Measurements from ENCODE around the gene LRWD1. TPM values are rescaled to one million over a fixed set of nuclear protein-coding genes. Genes with fewer than 3 reads are reported as not detected.
"Not testable (repeated sequence)": the region's sequence is repeated elsewhere in the genome, so short reads cannot be mapped to it uniquely, and the experiment has no call there.

Gene LRWD1
- total and polyA plus RNA-seq, 9 donors = 3.4 to 26.2 (median 13.6) TPM

GRCh38 chr7:102479982-102480637 is 15.3 kb downstream of the LRWD1 start:
- 2 to 6% (median 6%) methylated on average over 6 to 8 of the region's 11 CpGs for WGBS, 3 donors
- H3K4me3 ChIP-seq; H3K27ac ChIP-seq; H3K36me3 ChIP-seq; H3K9me3 ChIP-seq; H3K27me3 ChIP-seq; H3K4me1 ChIP-seq (ENCODE audit: insufficient read depth); intact Hi-C loops (cut with DNase I): not testable (repeated sequence)
- peak; percentile 21 to 69 (median 50) for DNase-seq
- TF ChIP-seq, protein P1, sequence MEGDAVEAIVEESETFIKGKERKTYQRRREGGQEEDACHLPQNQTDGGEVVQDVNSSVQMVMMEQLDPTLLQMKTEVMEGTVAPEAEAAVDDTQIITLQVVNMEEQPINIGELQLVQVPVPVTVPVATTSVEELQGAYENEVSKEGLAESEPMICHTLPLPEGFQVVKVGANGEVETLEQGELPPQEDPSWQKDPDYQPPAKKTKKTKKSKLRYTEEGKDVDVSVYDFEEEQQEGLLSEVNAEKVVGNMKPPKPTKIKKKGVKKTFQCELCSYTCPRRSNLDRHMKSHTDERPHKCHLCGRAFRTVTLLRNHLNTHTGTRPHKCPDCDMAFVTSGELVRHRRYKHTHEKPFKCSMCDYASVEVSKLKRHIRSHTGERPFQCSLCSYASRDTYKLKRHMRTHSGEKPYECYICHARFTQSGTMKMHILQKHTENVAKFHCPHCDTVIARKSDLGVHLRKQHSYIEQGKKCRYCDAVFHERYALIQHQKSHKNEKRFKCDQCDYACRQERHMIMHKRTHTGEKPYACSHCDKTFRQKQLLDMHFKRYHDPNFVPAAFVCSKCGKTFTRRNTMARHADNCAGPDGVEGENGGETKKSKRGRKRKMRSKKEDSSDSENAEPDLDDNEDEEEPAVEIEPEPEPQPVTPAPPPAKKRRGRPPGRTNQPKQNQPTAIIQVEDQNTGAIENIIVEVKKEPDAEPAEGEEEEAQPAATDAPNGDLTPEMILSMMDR (IDR thresholded peaks at IDR 0.05) = peak in 2 of 3 donors; percentile 37 to 45

- H3K36me3 ChIP-seq; H3K27ac ChIP-seq; intact Hi-C loops (cut with DNase I); H3K4me3 ChIP-seq; H3K9me3 ChIP-seq; H3K27me3 ChIP-seq; H3K4me1 ChIP-seq (ENCODE audit: insufficient read depth): not testable (repeated sequence)
- WGBS, 3 donors = no CpG with 5 or more reads among the region's 10 CpGs
- peak in 1 of 5 donors; percentile 21 for DNase-seq
Measured at GRCh38 chr7:102481962-102482361, 17.2 kb downstream of the LRWD1 start.

- H3K27ac ChIP-seq; H3K4me3 ChIP-seq; H3K9me3 ChIP-seq; H3K27me3 ChIP-seq; DNase-seq; H3K36me3 ChIP-seq; H3K4me1 ChIP-seq (ENCODE audit: insufficient read depth); intact Hi-C loops (cut with DNase I): not testable (repeated sequence)
- WGBS, 3 donors = no CpG with 5 or more reads among the region's 5 CpGs
Measured at GRCh38 chr7:102484317-102484716, 19.5 kb downstream of the LRWD1 start.

DNA sequence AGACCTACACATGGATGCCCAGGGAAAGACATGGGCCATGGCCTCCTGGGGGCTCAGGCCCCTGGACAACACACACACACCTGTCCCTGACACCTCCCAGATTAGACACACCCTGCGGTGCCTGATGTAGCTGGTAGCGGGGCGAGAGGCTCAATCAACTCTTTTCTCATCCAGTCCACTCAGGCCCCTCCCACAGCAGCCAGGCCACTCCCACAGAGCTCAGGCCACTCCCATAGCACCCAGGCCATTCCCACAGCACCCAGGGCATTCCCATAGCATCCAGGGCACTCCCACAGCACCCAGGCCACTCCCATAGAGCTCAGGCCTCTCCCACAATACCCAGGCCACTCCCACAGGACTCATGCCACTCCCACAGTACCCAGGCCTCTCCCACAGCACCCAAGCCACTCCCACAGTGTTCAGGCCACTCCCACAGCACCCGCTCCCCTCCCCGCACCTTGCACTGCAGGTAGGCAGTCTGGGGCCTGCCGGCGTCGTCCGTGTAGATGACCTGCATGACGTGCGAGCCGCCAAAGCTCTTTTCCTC is 25.8 kb downstream of the LRWD1 start:
- DNase-seq = peak; percentile 13 to 54 (median 35)
- H3K4me1 ChIP-seq (ENCODE audit: insufficient read depth); H3K27me3 ChIP-seq; H3K36me3 ChIP-seq; intact Hi-C loops (cut with DNase I); H3K4me3 ChIP-seq; H3K9me3 ChIP-seq; H3K27ac ChIP-seq: not testable (repeated sequence)
- WGBS, 3 donors = 88 to 100% (median 94%) methylated on average over 3 of the region's 12 CpGs

DNA sequence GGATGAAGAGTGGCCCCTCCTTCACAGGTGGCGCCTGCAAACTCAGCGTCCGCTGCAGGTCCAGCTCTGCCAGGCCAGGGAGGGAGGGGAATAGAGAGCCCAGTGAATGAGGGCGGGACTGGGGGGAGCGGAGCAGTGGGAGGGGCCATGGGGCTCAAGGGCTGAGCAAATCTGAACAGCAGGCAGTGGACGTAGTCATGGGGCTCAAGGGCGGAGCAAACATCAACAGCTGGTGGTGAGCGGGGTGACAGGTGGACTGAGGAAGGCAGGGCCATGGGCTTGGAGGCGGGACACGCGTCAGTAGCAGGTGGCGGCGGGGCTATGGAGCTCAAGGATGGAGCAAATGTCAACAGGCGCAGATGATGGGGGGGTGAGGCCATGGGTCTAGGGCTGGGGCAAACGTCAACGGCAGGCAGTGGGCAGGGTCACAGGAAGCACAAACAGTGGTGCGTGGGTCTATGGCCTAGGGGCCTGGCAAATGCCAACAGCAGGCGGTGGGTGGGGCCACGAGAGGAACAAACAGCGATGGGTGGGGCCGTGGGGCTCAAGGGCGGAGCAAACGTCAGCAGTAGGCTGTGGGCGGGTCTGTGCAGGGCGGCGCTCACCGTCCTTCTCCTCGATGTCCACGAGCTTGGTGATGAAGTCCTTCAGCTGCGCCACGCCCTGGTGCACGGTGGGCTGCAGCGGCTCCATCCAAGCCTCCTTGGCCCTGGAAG is 28.6 kb downstream of the LRWD1 start:
- H3K36me3 ChIP-seq; H3K27ac ChIP-seq; H3K4me1 ChIP-seq (ENCODE audit: insufficient read depth); H3K4me3 ChIP-seq; H3K9me3 ChIP-seq; intact Hi-C loops (cut with DNase I); DNase-seq; H3K27me3 ChIP-seq: not testable (repeated sequence)
- 80% methylated on average over 4 of the region's 33 CpGs; no CpG with 5 or more reads in 2 of the 3 donors for WGBS, 3 donors

DNA sequence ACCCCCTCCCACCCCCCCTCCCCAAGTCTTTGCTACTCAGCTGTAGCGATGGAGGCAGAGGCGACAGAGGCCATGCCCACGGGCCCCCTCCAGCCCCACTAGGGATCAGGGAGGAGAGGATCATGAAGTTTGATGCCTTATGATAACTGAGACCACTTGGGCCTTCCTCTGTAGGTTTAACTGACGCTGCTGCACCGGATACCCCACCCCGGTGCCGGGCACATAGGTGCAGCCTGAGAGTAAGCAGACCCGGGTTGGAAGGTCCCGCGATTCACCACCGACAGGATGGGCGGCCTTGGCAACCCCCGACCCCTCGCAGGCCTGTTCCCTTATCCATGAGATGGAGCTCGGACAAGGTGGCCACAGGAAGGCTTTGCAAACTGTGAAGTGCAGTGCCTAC is 29.2 kb downstream of the LRWD1 start:
- H3K9me3 ChIP-seq; H3K36me3 ChIP-seq; H3K4me1 ChIP-seq (ENCODE audit: insufficient read depth); intact Hi-C loops (cut with DNase I); H3K27ac ChIP-seq; H3K27me3 ChIP-seq; H3K4me3 ChIP-seq: not testable (repeated sequence)
- 84 to 100% methylated on average over 2 to 8 of the region's 15 CpGs; no CpG with 5 or more reads in 1 of the 3 donors for WGBS, 3 donors
- DNase-seq = peak in 2 of 5 donors; percentile 9 to 19

DNA sequence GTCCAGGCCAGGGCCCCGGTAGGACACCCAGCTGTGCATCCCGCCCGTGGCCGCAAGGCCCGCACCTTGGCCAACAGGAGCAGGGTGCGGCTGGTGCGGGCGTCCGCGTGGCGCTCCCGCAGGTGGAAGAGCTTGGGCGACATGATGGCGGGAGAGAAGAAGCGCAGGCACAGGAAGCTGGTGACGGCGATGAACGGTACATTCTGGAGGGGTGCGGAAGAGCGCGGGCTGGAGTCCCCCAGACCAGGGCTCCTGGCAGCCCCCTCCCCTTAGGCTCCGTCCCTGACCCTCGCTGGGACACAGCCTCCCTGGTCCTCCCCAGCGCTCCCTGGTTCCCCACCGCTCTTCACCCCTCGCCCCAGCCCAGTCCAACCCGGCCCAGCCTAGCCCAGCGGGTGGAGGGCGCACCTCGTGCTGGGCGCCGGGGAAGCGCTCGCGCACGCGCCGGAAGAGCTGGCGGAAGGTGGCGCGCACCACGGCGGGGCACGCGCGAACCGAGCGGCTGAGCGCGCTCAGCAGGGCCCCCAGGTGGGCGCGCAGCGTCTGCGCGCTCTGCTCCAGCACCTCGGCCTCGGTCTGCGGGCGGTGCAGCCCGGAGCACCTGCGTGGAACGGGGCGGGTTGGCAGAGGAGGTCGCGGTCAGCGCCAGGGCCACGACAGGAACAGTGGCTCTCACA is 29.8 kb downstream of the LRWD1 start:
- H3K9me3 ChIP-seq; H3K4me1 ChIP-seq (ENCODE audit: insufficient read depth); H3K36me3 ChIP-seq; H3K4me3 ChIP-seq; DNase-seq; intact Hi-C loops (cut with DNase I); H3K27me3 ChIP-seq; H3K27ac ChIP-seq: not testable (repeated sequence)
- no CpG with 5 or more reads among the region's 67 CpGs for WGBS, 3 donors

- peak in 2 of 5 donors; percentile 10 to 15 for DNase-seq
- 72 to 90% (median 80%) methylated on average over 3 to 5 of the region's 10 CpGs for WGBS, 3 donors
- intact Hi-C loops (cut with DNase I) = not testable (repeated sequence)
Measured at GRCh38 chr7:102496861-102497260, 32.1 kb downstream of the LRWD1 start.

DNA sequence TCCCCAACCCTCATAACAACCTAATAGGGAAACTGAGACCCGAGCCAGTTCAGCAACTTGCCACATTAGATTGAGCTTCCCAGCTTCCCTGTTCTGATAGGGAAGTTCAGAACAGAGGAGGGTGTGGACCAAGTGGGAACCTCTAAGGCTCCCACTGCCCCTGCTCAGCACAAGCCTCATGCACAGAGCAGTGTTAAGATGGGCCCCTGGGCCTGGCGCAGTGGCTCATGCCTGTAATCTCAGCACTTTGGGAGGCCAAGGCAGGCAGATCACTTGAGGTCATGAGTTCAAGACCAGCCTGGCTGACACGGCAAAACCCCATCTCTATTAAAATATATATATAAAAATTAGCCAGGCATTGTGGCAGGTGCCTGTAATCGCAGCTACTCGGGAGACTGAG is 32.5 kb downstream of the LRWD1 start:
- H3K4me3 ChIP-seq; intact Hi-C loops (cut with DNase I); H3K9me3 ChIP-seq; H3K36me3 ChIP-seq; H3K4me1 ChIP-seq (ENCODE audit: insufficient read depth); H3K27me3 ChIP-seq; H3K27ac ChIP-seq: not testable (repeated sequence)
- 67 to 100% methylated on average over 1 of the region's 5 CpGs; no CpG with 5 or more reads in 1 of the 3 donors for WGBS, 3 donors
- peak in 1 of 5 donors; percentile 13 for DNase-seq

More at GRCh38 chr7:102496861-102497260, 32.1 kb downstream of the LRWD1 start:
- H3K36me3 ChIP-seq; H3K27me3 ChIP-seq; H3K9me3 ChIP-seq; H3K27ac ChIP-seq; H3K4me3 ChIP-seq; H3K4me1 ChIP-seq (ENCODE audit: insufficient read depth): not testable (repeated sequence)

DNA sequence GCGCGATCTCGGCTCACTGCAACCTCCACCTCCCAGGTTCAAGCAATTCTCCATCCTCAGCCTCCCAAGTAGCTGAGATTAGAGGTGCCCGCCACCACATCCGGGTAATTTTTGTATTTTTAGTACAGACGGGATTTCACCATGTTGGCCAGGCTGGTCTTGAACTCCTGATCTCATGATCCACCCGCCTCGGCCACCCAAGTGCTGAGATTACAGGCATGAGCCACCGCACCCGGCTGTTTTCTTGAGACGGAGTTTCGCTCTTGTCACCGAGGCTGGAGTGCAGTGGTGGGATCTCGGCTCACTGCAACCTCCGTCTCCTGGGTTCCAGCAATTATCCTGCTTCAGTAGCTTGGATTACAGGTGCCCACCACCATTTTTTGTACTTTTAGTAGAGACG is 33.5 kb downstream of the LRWD1 start:
- H3K4me1 ChIP-seq (ENCODE audit: insufficient read depth); H3K27me3 ChIP-seq; intact Hi-C loops (cut with DNase I); H3K36me3 ChIP-seq; H3K9me3 ChIP-seq; H3K27ac ChIP-seq; H3K4me3 ChIP-seq: not testable (repeated sequence)
- peak in 1 of 5 donors; percentile 10 for DNase-seq
- 91 to 95% (median 91%) methylated on average over 10 to 14 of the region's 16 CpGs for WGBS, 3 donors
